WERI-Rb-1 (cell line): ENCODE data around the gene ZKSCAN3.

Experiments used
- DNase-seq: peaks from one replicate; pipeline ENCODE4 v3.0.0-alpha.2; 2020
- H3K27ac ChIP-seq: fragments of 250-450 bp; sonication (Bioruptor Pico); 2 replicates; pipeline ENCODE4 v1.5.1; 2020; ENCODE audit warnings: mild to moderate bottlenecking, moderate library complexity
- H3K27me3 ChIP-seq: fragments of 250-450 bp; sonication (Bioruptor Pico); 2 replicates; pipeline ENCODE4 v1.5.1; 2021; ENCODE audit warnings: mild to moderate bottlenecking, low read depth, moderate library complexity; ENCODE audit not compliant: insufficient read depth, severe bottlenecking
- H3K36me3 ChIP-seq: fragments of 250-450 bp; sonication (Bioruptor Pico); 2 replicates; pipeline ENCODE4 v1.5.1; 2020; ENCODE audit warnings: mild to moderate bottlenecking, moderate library complexity
- H3K4me3 ChIP-seq: 2 replicates; pipeline ENCODE4 v1.5.1; 2011; ENCODE audit warnings: low read depth, mild to moderate bottlenecking, control low read depth, low read length
- H3K9me3 ChIP-seq: fragments of 250-450 bp; sonication (Bioruptor Pico); 2 replicates; pipeline ENCODE4 v1.5.1; 2021; ENCODE audit warnings: mild to moderate bottlenecking, moderate library complexity; ENCODE audit not compliant: severe bottlenecking
- TF ChIP-seq, protein P1 (sequence below): IDR thresholded peaks from 2 replicates; pipeline ENCODE4 v1.5.1; 2011; ENCODE audit warnings: low read depth, mild to moderate bottlenecking, control low read depth, inconsistent platforms, low read length

Gene ZKSCAN3

DNA sequence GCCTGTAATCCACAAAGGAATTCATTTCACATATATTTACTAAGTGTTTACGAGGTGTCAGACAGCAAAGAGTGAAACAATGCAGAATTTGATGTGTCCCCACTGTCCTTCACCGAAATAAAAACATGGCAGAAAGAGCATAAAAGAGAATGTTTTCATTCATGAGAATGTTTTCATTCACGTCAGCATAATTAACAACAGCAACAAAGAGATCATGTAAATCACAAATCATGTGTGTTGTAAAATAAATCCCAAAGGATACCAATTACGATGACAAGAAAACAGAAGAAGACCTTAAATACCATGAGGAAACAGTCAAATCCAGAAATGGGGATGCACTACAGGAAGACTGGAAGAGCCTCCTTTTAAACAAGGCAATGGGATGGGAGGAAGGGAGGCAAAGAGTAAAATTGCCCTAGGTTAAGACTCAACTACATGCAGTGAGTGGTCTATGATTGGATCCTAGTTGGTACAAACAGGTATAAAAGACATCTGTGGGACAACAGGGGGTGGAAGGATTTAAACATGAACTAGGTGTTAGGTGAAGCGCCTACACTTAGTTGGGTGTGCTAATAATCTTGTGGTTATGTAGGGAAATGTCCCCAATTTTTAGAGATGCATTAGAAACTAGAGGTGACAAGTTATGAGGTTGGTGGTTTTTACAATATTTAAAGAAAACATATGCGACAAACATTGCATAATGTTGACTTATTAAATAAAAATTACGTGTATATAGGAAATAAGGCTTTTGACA, 15.3 kb upstream of the ZKSCAN3 start:
- peak overlapping the region; percentile 99 for H3K27ac ChIP-seq
- TF ChIP-seq, protein P1, sequence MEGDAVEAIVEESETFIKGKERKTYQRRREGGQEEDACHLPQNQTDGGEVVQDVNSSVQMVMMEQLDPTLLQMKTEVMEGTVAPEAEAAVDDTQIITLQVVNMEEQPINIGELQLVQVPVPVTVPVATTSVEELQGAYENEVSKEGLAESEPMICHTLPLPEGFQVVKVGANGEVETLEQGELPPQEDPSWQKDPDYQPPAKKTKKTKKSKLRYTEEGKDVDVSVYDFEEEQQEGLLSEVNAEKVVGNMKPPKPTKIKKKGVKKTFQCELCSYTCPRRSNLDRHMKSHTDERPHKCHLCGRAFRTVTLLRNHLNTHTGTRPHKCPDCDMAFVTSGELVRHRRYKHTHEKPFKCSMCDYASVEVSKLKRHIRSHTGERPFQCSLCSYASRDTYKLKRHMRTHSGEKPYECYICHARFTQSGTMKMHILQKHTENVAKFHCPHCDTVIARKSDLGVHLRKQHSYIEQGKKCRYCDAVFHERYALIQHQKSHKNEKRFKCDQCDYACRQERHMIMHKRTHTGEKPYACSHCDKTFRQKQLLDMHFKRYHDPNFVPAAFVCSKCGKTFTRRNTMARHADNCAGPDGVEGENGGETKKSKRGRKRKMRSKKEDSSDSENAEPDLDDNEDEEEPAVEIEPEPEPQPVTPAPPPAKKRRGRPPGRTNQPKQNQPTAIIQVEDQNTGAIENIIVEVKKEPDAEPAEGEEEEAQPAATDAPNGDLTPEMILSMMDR: no peak
- H3K36me3 ChIP-seq: peaks cover 5% of the 10 kb centered on the region; the same call in 1 of the 2 replicates
- no peak overlapping the region for H3K4me3 ChIP-seq
- no peaks in the 10 kb centered on the region for H3K9me3 ChIP-seq
- H3K27me3 ChIP-seq: no peaks in the 10 kb centered on the region
- no peak for DNase-seq

- no peak for DNase-seq
- Histone ChIP-seq H3K27me3 (no peaks in the 10 kb centered on the region), H3K4me3 (peak overlapping the region; percentile 89), H3K36me3 (peaks cover 5% of the 10 kb centered on the region; the same call in 1 of the 2 replicates), H3K27ac (peak overlapping the region; percentile 99), H3K9me3 (no peaks in the 10 kb centered on the region)
- TF ChIP-seq, protein P1: no peak
Observed at GRCh38 chr6:28335040-28335563, 14.6 kb upstream of the ZKSCAN3 start.

DNA sequence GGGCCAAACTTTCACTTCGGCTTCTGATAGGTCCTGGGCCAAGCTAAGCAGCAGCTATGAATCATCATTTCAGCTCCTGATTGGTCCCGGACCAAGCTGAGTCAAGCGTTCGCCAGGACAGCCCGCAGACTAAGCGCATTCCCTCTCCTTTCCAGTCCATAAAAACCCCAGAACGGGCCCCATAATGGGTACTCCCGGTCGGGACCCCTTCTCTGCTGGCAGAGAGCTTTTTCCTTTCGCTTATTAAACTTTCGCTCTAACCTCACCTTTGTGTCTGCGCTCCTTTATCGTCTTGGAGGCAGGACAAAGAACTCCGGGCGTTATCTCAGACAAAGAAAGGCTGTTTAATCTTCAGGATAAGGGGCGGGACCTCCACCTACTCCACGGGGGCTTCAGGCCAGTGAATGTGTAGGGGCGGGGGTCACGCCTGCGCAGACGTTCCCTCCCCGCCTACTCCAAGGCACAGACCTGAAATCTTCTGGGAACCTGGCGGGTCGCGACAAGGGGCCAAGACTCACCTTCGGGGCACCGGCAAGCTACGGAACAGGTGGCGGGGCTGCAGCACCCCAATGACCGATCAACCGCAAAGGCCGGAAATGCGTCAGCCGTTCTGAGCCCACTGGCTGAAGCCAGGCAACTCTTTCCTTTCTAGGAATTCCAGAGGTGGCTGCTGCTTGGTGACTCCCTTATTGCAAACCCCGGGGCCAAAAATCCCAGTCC, 14.0 kb upstream of the ZKSCAN3 start, which contains the start of gene ZSCAN31:
TSS of gene ZSCAN31 (minus strand) at position 585 of the 720 bp plus-strand sequence. CDS start 6,465 bp downstream, outside the sequence.
- Histone ChIP-seq H3K27me3 (no peaks in the 10 kb centered on the region), H3K27ac (peak within 1 kb of the TSS; percentile 99), H3K9me3 (no peaks in the 10 kb centered on the region), H3K36me3 (peaks cover 5% of the 10 kb centered on the region; the same call in 1 of the 2 replicates), H3K4me3 (peak within 1 kb of the TSS; percentile 89)
- peak; percentile 98 for DNase-seq
- TF ChIP-seq, protein P1: no peak

DNA sequence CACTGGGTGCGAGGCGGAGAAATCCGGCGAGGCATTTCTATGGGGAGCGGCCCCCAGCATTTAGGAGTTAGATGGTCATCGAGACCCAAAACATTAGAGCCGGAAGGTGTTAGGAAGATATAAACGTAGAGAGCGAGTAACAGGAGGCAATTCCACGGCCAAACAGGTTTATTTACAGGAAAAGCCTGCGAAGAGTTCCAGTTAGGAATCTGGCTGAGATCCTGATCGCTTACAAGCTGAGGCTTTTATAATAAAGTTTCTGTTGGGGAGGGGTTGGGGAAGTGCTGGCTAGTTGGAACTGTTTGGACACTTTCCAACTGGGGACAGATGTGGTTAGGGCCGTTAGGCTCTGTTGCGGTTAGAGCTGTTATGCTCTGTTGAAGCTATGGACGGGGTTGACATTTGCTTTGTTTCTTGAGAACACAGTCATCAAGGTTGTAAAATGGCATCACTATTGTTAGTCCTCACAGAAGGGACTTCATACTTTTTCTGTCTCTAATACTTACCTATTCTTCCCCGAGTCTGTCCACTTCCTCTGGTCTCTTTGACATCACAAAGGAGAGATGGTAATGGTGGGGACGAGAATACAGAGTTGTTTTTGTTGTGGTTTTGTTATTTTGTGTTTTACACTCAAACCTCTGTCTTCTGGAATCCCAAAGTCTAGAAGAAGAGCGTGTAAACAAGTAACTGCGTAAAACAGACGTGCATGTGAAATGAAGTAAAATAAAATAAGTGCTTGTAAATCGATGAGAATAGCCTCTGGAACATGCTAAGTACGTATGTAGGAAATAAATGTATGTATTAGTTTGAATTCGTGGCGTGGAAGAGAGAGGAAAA, 13.2 kb upstream of the ZKSCAN3 start:
- TF ChIP-seq, protein P1: no peak
- peak overlapping the region; percentile 99 for H3K27ac ChIP-seq
- no peaks in the 10 kb centered on the region for H3K9me3 ChIP-seq
- peaks cover 5% of the 10 kb centered on the region; the same call in 1 of the 2 replicates for H3K36me3 ChIP-seq
- DNase-seq: peak; percentile 28
- peak overlapping the region; percentile 89 for H3K4me3 ChIP-seq
- H3K27me3 ChIP-seq: no peaks in the 10 kb centered on the region

GRCh38 chr6:28337121-28337520, 12.6 kb upstream of the ZKSCAN3 start:
- Histone ChIP-seq H3K27me3 (no peaks in the 10 kb centered on the region), H3K4me3 (no peak overlapping the region; the same call in 1 of the 2 replicates), H3K36me3 (peaks cover 5% of the 10 kb centered on the region; the same call in 1 of the 2 replicates), H3K27ac (no peak overlapping the region), H3K9me3 (no peaks in the 10 kb centered on the region)
- no peak for DNase-seq
- TF ChIP-seq, protein P1: no peak
